HepG2 (cell line): ENCODE data around the gene TMEM63B. TPM values are rescaled to one million over a fixed set of nuclear protein-coding genes. Genes with fewer than 3 reads are reported as not detected.
A peak's percentile ranks its signal among the peaks of the same experiment; 100 is the strongest.

Experiments used
- ATF2 ChIP-seq: sonication (generic); formaldehyde crosslinking; IDR thresholded peaks from 2 replicates; pipeline ENCODE4 v1.4.0; 2020; ENCODE audit warnings: missing genetic modification reagents
- CBX5 ChIP-seq: sonication (generic); formaldehyde crosslinking; IDR thresholded peaks from 2 replicates; pipeline ENCODE4 v1.4.0; 2020; ENCODE audit warnings: missing genetic modification reagents, borderline replicate concordance
- CCDC6 ChIP-seq: sonication (generic); formaldehyde crosslinking; IDR thresholded peaks from 2 replicates; pipeline ENCODE4 v1.8.1; 2022; ENCODE audit warnings: mild to moderate bottlenecking, missing genetic modification reagents, moderate library complexity
- CTCF ChIP-seq: sonication (generic); formaldehyde crosslinking; IDR thresholded peaks from 2 replicates; pipeline ENCODE4 v1.5.0; 2020; ENCODE audit warnings: mild to moderate bottlenecking, missing genetic modification reagents, moderate library complexity
- IRF2 ChIP-seq: IDR thresholded peaks from 2 replicates; pipeline ENCODE4 v1.6.1; 2018; ENCODE audit warnings: missing genetic modification reagents, missing compliant biosample characterization
- KDM4B ChIP-seq: sonication (generic); formaldehyde crosslinking; IDR thresholded peaks from 2 replicates; pipeline ENCODE4 v1.4.0; 2020; ENCODE audit warnings: missing genetic modification reagents
- KDM5B ChIP-seq: sonication (generic); formaldehyde crosslinking; IDR thresholded peaks from 2 replicates; pipeline ENCODE4 v1.4.0; 2020; ENCODE audit warnings: missing genetic modification reagents, mild to moderate bottlenecking, borderline replicate concordance
- MXD1 ChIP-seq: sonication (generic); formaldehyde crosslinking; IDR thresholded peaks from 2 replicates; pipeline ENCODE4 v1.4.0; 2020; ENCODE audit warnings: mild to moderate bottlenecking, missing genetic modification reagents
- PAF1 ChIP-seq: IDR thresholded peaks from 2 replicates; pipeline ENCODE4 v1.6.1; 2016; ENCODE audit warnings: missing genetic modification reagents, missing compliant biosample characterization
- RFXANK ChIP-seq: IDR thresholded peaks from 2 replicates; pipeline ENCODE4 v1.6.1; 2016
- RNF2 ChIP-seq: fragments of 450-650 bp; conservative IDR thresholded peaks from 2 replicates; pipeline ENCODE4 v1.6.1; 2016; ENCODE audit warnings: low read depth
- THAP11 ChIP-seq: IDR thresholded peaks from 2 replicates; pipeline ENCODE4 v1.6.1; 2016; ENCODE audit warnings: missing biosample characterization, missing genetic modification reagents
- UBTF ChIP-seq: sonication (generic); formaldehyde crosslinking; IDR thresholded peaks from 2 replicates; pipeline ENCODE4 v1.4.0; 2020; ENCODE audit warnings: mild to moderate bottlenecking, missing genetic modification reagents
- ZBTB2 ChIP-seq: sonication (generic); formaldehyde crosslinking; IDR thresholded peaks from 2 replicates; pipeline ENCODE4 v1.8.0; 2022; ENCODE audit warnings: low read depth, missing genetic modification reagents
- ZBTB25 ChIP-seq: IDR thresholded peaks from 2 replicates; pipeline ENCODE4 v1.6.1; 2018; ENCODE audit warnings: missing genetic modification reagents
- ZC3H13 ChIP-seq: sonication (generic); formaldehyde crosslinking; IDR thresholded peaks from 2 replicates; pipeline ENCODE4 v1.8.1; 2023; ENCODE audit warnings: mild to moderate bottlenecking, missing genetic modification reagents, moderate library complexity
- ZNF205 ChIP-seq: IDR thresholded peaks from 2 replicates; pipeline ENCODE4 v1.6.1; 2018; ENCODE audit warnings: missing biosample characterization, missing genetic modification reagents
- ZNF33B ChIP-seq: sonication (generic); formaldehyde crosslinking; IDR thresholded peaks from 2 replicates; pipeline ENCODE4 v1.5.1; 2020; ENCODE audit warnings: mild to moderate bottlenecking, missing genetic modification reagents
- polyA plus RNA-seq, 8 experiments: library from polyadenylated mRNA; depleted of rRNA in 3 of 8; stranded (reverse) in 7 of 8; unstranded in 1 of 8; fragments of >200 nt; fragmentation: Illumina TruSeq in 4 of 8; extraction: Trizol in 4 of 8; gene quantifications; 2 replicates each; pipeline versions ENCODE4 v1.2.1 to v1.2.3, GENCODE V29; 2011 to 2016; ENCODE audit warnings: low read depth in 4 of 8, missing spikeins in 1 of 8, mixed read lengths in 1 of 8; ENCODE audit not compliant: insufficient read depth in 1 of 8
- total RNA-seq, 5 experiments: library from RNA; depleted of rRNA; stranded (reverse); fragments of >200 nt; fragmentation: Illumina TruSeq; extraction: Trizol; gene quantifications; 2 replicates each; pipeline ENCODE4 v1.2.3, GENCODE V29; 2016; ENCODE audit warnings: low read depth in 1 of 5

The TMEM63B gene
- total and polyA plus RNA-seq, 2 of the 13 experiments (the other 11 are each of a cell fraction or from before 2014, with no cell fraction given) = 27.4 to 75.8 TPM

GRCh38 chr6:44151348-44152108 is 24.2 kb downstream of the TMEM63B start (continued):
- peak; percentile 77; the same call in 1 of the 2 replicates for TF ChIP-seq CBX5 (CRISPR knock-in tag)
- no peak for TF ChIP-seq RFXANK (CRISPR knock-in tag)
- TF ChIP-seq ZNF33B = peak; percentile 40; the same call in 1 of the 2 replicates
- TF ChIP-seq ZNF205 (CRISPR knock-in tag) = peak; percentile 61; the same call in 1 of the 2 replicates
- TF ChIP-seq KDM4B (CRISPR knock-in tag) = peak; percentile 67; the same call in 1 of the 2 replicates
- TF ChIP-seq KDM5B = peak; percentile 61; the same call in 1 of the 2 replicates
- 0 out of 2 replicates have a peak, but pooled peaks have one; percentile 23 for TF ChIP-seq ZBTB25 (CRISPR knock-in tag)
- no peak for TF ChIP-seq RNF2
- 0 out of 2 replicates have a peak, but pooled peaks have one; percentile 53 for TF ChIP-seq MXD1 (CRISPR knock-in tag)
- peak; percentile 100 for TF ChIP-seq CTCF (CRISPR knock-in tag)
- TF ChIP-seq IRF2 (CRISPR knock-in tag) = peak; percentile 64; the same call in 1 of the 2 replicates
- peak; percentile 54; the same call in 1 of the 2 replicates for TF ChIP-seq CCDC6 (CRISPR knock-in tag)
- peak; percentile 46; the same call in 1 of the 2 replicates for TF ChIP-seq ATF2
- no peak for TF ChIP-seq ZBTB2 (CRISPR knock-in tag)
- no peak for TF ChIP-seq PAF1 (CRISPR knock-in tag)
- TF ChIP-seq ZC3H13 = 0 out of 2 replicates have a peak, but pooled peaks have one; percentile 13
- peak; percentile 64; the same call in 1 of the 2 replicates for TF ChIP-seq THAP11 (CRISPR knock-in tag)
- peak; percentile 72 for TF ChIP-seq UBTF
